Measurements from ENCODE around the gene CNPY1.

DNA sequence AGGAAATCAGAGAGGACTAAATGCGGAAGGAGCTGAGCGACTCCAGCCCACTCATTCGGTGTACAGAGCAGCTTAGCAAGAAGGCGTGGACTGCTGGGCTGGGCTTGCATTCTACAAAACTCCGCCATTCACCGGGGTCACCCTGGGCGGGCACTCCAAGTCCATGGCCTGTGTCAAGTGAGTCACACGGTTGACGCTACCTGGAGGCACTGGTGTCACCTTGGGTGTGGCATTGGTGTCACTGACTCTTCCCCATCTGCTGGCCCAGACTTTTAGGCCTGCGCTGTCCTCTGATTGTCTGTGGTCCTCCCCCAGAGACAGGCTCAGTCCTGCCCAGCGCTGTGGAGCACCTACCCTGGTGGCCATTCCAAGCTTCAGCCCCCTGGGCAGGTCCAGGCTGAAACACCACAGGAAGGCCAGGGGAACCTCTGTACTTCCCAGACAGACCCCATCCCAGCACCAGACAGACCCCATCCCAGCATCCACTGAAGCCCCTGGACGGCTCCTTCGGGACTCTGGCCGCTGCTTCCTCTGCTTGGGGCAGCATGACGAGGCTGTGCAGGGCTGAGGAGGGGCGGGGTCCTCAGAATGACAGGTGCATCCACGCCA is 30.6 kb upstream of the CNPY1 start:
- TF ChIP-seq, protein P1, sequence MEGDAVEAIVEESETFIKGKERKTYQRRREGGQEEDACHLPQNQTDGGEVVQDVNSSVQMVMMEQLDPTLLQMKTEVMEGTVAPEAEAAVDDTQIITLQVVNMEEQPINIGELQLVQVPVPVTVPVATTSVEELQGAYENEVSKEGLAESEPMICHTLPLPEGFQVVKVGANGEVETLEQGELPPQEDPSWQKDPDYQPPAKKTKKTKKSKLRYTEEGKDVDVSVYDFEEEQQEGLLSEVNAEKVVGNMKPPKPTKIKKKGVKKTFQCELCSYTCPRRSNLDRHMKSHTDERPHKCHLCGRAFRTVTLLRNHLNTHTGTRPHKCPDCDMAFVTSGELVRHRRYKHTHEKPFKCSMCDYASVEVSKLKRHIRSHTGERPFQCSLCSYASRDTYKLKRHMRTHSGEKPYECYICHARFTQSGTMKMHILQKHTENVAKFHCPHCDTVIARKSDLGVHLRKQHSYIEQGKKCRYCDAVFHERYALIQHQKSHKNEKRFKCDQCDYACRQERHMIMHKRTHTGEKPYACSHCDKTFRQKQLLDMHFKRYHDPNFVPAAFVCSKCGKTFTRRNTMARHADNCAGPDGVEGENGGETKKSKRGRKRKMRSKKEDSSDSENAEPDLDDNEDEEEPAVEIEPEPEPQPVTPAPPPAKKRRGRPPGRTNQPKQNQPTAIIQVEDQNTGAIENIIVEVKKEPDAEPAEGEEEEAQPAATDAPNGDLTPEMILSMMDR (IDR thresholded peaks at IDR 0.05): no peak
- TF ChIP-seq POLR2A (IDR thresholded peaks at IDR 0.05): no peak

Measured in vagina (tissue), 2 donors.